Left renal pelvis (tissue), 4 donors: Measurements from ENCODE around the gene SPRY4. TPM values are rescaled to one million over a fixed set of nuclear protein-coding genes. Genes with fewer than 3 reads are reported as not detected.
"Not testable (repeated sequence)": the region's sequence is repeated elsewhere in the genome, so short reads cannot be mapped to it uniquely, and the experiment has no call there.

Experiments
- DNase-seq, 4 donors: peaks; one replicate each; pipeline ENCODE4 v3.0.0-alpha.2; 2013; ENCODE audit warnings: low read depth in 4 of 4, low spot score in 3 of 4
- polyA plus RNA-seq, 4 donors: library from polyadenylated mRNA; unstranded; fragments of 120-200 nt; gene quantifications; one replicate each; pipeline ENCODE4 v1.2.1, GENCODE V29; 2013; ENCODE audit not compliant: insufficient read length in 4 of 4

Gene SPRY4
- polyA plus RNA-seq, 4 donors, result 30.2 to 33.9 (median 33.5) TPM

GRCh38 chr5:142272596-142272995 lies 52.2 kb downstream of the SPRY4 start:
- DNase-seq, result not testable (repeated sequence)

GRCh38 chr5:142264084-142264483 lies 60.7 kb downstream of the SPRY4 start:
- DNase-seq, result not testable (repeated sequence)

GRCh38 chr5:142263346-142263745 lies 61.5 kb downstream of the SPRY4 start:
- no peak for DNase-seq

GRCh38 chr5:142262683-142263082 lies 62.1 kb downstream of the SPRY4 start:
- no peak for DNase-seq

Other genes with a start within 250 kb of the SPRY4 start
- 100 to 1,000 TPM; 116 to 154 (median 136) TPM for gene NDFIP1, start 216.2 kb downstream of the SPRY4 start, polyA plus RNA-seq